BLaER1 (cell line): ENCODE data around the gene IER5.
"Not testable (repeated sequence)": the region's sequence is repeated elsewhere in the genome, so short reads cannot be mapped to it uniquely, and the experiment has no call there.

Source experiments
- H3K27ac ChIP-seq: shearing (Covaris generic); formaldehyde crosslinking; 2 replicates; pipeline ENCODE4 v1.8.1; 2022
- H3K27me3 ChIP-seq: shearing (Covaris generic); formaldehyde crosslinking; 2 replicates; pipeline ENCODE4 v1.8.1; 2022
- H3K36me3 ChIP-seq: shearing (Covaris generic); formaldehyde crosslinking; 2 replicates; pipeline ENCODE4 v1.8.1; 2022
- H3K4me1 ChIP-seq: shearing (Covaris generic); formaldehyde crosslinking; 2 replicates; pipeline ENCODE4 v1.8.1; 2022
- H3K4me2 ChIP-seq: shearing (Covaris generic); formaldehyde crosslinking; 2 replicates; pipeline ENCODE4 v1.8.1; 2022
- H3K4me3 ChIP-seq: shearing (Covaris generic); formaldehyde crosslinking; 2 replicates; pipeline ENCODE4 v1.8.1; 2022
- H3K9ac ChIP-seq: shearing (Covaris generic); formaldehyde crosslinking; 2 replicates; pipeline ENCODE4 v1.8.1; 2022
- H3K9me3 ChIP-seq: shearing (Covaris generic); formaldehyde crosslinking; 2 replicates; pipeline ENCODE4 v1.8.1; 2022
- H4K20me1 ChIP-seq: shearing (Covaris generic); formaldehyde crosslinking; 2 replicates; pipeline ENCODE4 v1.8.1; 2022
- Cebpa-rat ChIP-seq: shearing (Covaris generic); IDR thresholded peaks from 2 replicates; pipeline ENCODE4 v1.8.1; 2022

IER5 gene

GRCh38 chr1:181112071-181112929 is 23.8 kb downstream of the IER5 start:
- no peaks in the 10 kb centered on the region for H3K27me3 ChIP-seq
- H3K27ac ChIP-seq = no peak overlapping the region; the same call in 1 of the 2 replicates
- no peak for TF ChIP-seq Cebpa-rat
- no peaks in the 10 kb centered on the region for H3K36me3 ChIP-seq
- peak overlapping the region; percentile 16; the same call in 1 of the 2 replicates for H3K9ac ChIP-seq
- H3K9me3 ChIP-seq = no peaks in the 10 kb centered on the region
- peaks cover 42% of the 10 kb centered on the region for H3K4me1 ChIP-seq
- no peak overlapping the region for H3K4me3 ChIP-seq
- H3K4me2 ChIP-seq = peak overlapping the region; percentile 79
- H4K20me1 ChIP-seq = no peaks in the 10 kb centered on the region

DNA sequence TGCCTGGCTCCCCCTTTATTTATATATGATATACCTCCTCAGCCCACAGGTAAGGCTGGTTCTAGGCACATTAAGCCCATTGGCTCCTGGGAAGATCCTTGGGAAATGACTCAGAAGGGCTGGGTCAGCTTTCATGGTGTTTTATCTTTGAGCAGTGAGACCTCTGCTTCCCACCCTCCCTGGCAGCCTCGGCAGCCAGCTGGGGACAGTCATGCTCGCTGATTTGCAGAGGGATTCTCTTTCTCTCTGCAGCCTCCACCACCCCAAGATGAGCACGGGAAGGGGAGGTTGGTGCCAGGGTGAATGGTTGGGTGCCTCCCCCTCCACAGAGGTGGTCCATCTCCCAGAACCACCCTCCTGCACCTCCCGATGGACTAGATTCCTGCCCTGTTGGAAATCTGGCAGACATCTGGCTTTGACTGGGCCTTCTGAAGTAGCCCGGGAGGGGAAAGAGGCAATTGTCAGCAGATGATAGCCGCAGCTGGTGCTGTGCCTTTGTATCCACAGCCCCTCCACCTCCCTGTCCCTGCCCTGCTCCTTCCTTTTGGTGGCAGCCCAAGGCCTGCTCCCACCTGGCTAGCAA is 24.6 kb downstream of the IER5 start:
- no peak for TF ChIP-seq Cebpa-rat
- peaks cover 34% of the 10 kb centered on the region for H3K4me1 ChIP-seq
- H3K4me3 ChIP-seq = no peak overlapping the region
- H3K27me3 ChIP-seq = no peaks in the 10 kb centered on the region
- H3K27ac ChIP-seq = peak overlapping the region; percentile 15
- H3K9me3 ChIP-seq = no peaks in the 10 kb centered on the region
- H3K36me3 ChIP-seq = no peaks in the 10 kb centered on the region
- H4K20me1 ChIP-seq = no peaks in the 10 kb centered on the region
- peak overlapping the region; percentile 79 for H3K4me2 ChIP-seq
- H3K9ac ChIP-seq = peak overlapping the region; percentile 16; the same call in 1 of the 2 replicates

GRCh38 chr1:181114574-181115367 is 26.3 kb downstream of the IER5 start:
- H3K9me3 ChIP-seq = no peaks in the 10 kb centered on the region
- no peak overlapping the region for H3K4me2 ChIP-seq
- H3K9ac ChIP-seq = no peak overlapping the region
- no peak overlapping the region for H3K27ac ChIP-seq
- H3K36me3 ChIP-seq = no peaks in the 10 kb centered on the region
- H3K4me3 ChIP-seq = no peak overlapping the region
- no peak for TF ChIP-seq Cebpa-rat
- H3K4me1 ChIP-seq = peaks cover 20% of the 10 kb centered on the region
- H4K20me1 ChIP-seq = no peaks in the 10 kb centered on the region
- H3K27me3 ChIP-seq = no peaks in the 10 kb centered on the region

- no peak overlapping the region for H3K9ac ChIP-seq
- H4K20me1 ChIP-seq = no peaks in the 10 kb centered on the region
- TF ChIP-seq Cebpa-rat = no peak
- no peaks in the 10 kb centered on the region for H3K9me3 ChIP-seq
- H3K27me3 ChIP-seq = no peaks in the 10 kb centered on the region
- no peak overlapping the region for H3K4me2 ChIP-seq
- H3K4me1 ChIP-seq = peaks cover 20% of the 10 kb centered on the region
- H3K27ac ChIP-seq = no peak overlapping the region
- H3K4me3 ChIP-seq = no peak overlapping the region
- H3K36me3 ChIP-seq = no peaks in the 10 kb centered on the region
Measured at GRCh38 chr1:181115368-181115684, 26.8 kb downstream of the IER5 start.

DNA sequence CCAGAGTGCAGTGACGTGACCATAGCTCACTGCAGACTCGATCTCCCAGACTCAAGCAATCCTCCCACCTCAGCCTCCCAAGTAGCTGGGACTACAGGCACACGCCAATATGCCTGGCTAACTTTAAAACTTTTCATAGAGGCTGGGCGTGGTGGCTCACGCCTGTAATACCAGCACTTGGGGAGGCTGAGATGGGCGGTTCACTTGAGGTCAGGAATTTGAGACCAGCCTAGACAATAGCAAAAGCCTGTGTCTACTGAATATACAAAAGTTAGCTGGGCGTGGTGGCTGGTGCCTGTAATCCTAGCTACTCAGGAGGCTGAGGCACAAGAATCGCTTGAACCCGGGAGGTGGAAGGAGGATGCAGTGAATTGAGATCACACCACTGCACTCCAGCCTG is 27.5 kb downstream of the IER5 start:
- peaks cover 20% of the 10 kb centered on the region for H3K4me1 ChIP-seq
- not testable (repeated sequence) for H3K27ac ChIP-seq, H3K36me3 ChIP-seq, H3K27me3 ChIP-seq, H3K9ac ChIP-seq, H3K4me2 ChIP-seq, H3K4me3 ChIP-seq, H4K20me1 ChIP-seq, H3K9me3 ChIP-seq

DNA sequence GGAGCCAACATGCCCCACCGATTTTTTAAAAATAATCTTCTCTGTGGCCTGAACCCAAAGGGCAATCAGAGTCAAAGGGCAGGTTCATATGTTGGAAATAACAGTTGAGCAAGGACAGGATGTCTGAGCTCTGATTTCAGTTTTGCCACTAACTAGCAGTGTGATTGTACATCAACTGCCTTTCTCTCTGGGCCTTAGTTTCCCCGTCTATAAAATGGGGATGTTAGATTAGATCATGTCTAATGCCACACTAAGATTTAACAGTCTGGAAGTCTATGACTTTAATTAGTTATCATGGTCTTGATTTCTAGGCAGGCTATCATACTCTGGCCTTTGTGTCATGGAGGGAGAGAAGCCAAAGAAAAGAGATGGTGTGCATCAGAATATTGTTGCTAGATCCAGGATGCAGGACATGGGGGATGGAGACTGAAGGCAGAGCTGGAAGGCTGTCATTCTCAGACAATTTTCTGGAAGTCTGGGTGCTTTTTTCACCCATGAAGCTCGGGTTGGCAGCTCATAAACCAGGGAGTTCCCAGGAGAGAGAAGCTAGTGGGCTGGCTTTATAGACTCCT is 28.4 kb downstream of the IER5 start:
- no peaks in the 10 kb centered on the region for H4K20me1 ChIP-seq
- H3K27ac ChIP-seq = no peak overlapping the region
- H3K4me1 ChIP-seq = peaks cover 20% of the 10 kb centered on the region
- H3K4me3 ChIP-seq = no peak overlapping the region
- H3K9ac ChIP-seq = no peak overlapping the region
- no peaks in the 10 kb centered on the region for H3K9me3 ChIP-seq
- H3K36me3 ChIP-seq = no peaks in the 10 kb centered on the region
- no peak for TF ChIP-seq Cebpa-rat
- no peaks in the 10 kb centered on the region for H3K27me3 ChIP-seq
- H3K4me2 ChIP-seq = no peak overlapping the region

DNA sequence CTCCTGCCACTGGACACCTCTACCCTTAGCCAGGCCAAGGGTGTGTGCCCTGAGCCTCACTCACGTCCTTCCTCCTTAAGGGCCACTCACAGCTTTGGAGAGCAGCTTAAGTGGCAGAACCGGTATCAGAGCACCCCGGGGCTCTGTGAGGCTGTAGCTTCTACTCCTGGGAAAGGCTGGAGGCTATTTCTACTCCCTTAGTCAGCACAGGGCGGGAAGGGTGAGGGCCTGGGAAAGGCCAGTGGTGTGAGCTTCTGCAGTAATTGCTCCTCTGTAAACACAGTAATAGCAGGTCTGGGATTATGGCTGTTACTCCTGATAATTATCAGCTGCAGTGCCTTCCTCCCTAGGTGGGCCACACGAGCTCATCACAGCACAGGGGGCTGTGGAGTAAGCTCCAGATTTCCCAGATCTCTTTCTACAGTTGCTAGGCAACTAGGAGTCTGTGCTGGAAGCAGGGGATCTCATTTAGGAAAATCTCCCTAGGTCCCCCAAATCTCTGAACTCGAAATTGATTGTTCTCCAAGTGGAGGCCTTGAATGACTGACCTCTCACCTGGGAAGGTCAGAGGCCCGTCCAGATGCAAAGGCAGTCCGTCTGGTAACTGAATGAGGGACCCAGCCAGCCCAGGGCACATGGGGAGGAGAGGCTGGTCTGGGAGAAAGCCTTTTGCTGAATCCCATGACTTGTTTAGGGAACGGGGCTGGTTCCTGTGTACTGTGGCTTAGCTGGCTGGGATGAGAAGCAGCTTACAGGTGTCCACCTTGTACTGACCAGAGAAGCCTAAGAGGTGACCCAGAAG is 29.3 kb downstream of the IER5 start:
- Histone ChIP-seq H3K9me3 (no peaks in the 10 kb centered on the region), H3K9ac (no peak overlapping the region), H3K4me1 (peaks cover 10% of the 10 kb centered on the region), H4K20me1 (no peaks in the 10 kb centered on the region), H3K4me3 (no peak overlapping the region), H3K27me3 (no peaks in the 10 kb centered on the region), H3K36me3 (no peaks in the 10 kb centered on the region), H3K4me2 (no peak overlapping the region), H3K27ac (no peak overlapping the region)
- no peak for TF ChIP-seq Cebpa-rat

DNA sequence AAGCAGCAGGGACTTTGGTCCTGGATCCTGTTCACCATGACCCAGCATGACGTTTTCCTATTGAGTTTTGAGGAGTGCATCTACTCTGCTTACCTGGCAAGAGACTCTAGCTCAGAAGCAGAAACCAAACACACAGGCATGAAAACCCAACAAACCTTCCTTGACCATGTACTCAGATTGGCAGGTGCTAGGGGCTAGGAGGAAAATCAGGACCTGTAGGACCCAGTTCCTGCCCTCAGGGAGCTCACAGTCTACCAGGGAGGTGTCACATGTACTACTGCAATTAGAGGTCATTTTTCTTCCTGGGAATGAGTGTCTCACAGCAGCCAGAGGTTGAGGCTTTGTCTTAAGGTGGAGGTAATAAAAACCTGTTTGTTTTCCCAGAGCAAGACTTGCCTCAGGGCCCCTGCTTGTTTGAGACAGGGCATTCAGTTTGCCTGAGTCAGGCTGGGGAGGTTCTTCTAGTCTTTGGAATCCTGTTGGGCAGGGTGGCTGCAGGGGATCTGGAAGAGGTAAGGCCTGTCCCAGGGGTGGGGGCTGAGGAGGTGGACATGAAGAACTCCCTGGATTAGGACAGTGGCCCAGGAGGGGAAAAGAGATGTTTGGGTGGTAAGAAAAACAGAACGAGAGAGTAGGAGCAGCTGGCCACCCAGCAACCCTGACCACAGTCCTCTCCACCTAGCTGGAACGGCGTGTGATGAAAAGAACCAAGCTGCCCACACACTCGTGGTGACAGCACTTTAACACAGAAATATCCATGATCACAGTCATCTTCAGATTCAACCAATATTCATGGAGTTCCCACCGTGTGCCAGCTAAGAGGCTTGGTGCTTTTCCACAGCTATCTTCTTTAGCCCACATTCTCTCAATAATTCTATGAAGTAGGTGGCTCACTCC is 30.8 kb downstream of the IER5 start:
- Histone ChIP-seq H3K36me3 (no peaks in the 10 kb centered on the region), H4K20me1 (no peaks in the 10 kb centered on the region), H3K9me3 (no peaks in the 10 kb centered on the region), H3K27me3 (no peaks in the 10 kb centered on the region), H3K27ac (no peak overlapping the region), H3K4me1 (peaks cover 12% of the 10 kb centered on the region), H3K4me3 (no peak overlapping the region), H3K9ac (no peak overlapping the region), H3K4me2 (no peak overlapping the region)
- no peak for TF ChIP-seq Cebpa-rat
